ENCODE results near the gene SCYL2. TPM values are rescaled to one million over a fixed set of nuclear protein-coding genes. Genes with fewer than 3 reads are reported as not detected.

The SCYL2 gene
- total and polyA plus RNA-seq, 2 experiments from 2014 or later = 15.0 to 57.5 TPM

GRCh38 chr12:100375038-100375735, 108.2 kb downstream of the SCYL2 start:
- no peak overlapping the region for H3K4me3 ChIP-seq
- H3K9me2 ChIP-seq (ENCODE audit: insufficient read depth) = no peaks in the 10 kb centered on the region
- no peak overlapping the region for H3K27ac Mint-ChIP-seq
- no peak overlapping the region; the same call in 1 of the 2 replicates for H3K4me2 ChIP-seq
- no peaks in the 10 kb centered on the region for H3F3A ChIP-seq (replicated peaks; ENCODE audit: low read depth)
- peaks cover 5% of the 10 kb centered on the region for H3K27me3 Mint-ChIP-seq (ENCODE audit: insufficient read depth, low read depth, poor library complexity)
- H2AFZ ChIP-seq = peak overlapping the region; percentile 70
- ATAC-seq = peak; percentile 45
- peaks cover 35% of the 10 kb centered on the region for H3K4me1 Mint-ChIP-seq
- no peaks in the 10 kb centered on the region for H3K9me3 Mint-ChIP-seq
- no peaks in the 10 kb centered on the region for H3K36me3 Mint-ChIP-seq (ENCODE audit: low read depth)
- no peaks in the 10 kb centered on the region for H3K79me2 ChIP-seq (replicated peaks; ENCODE audit: insufficient read depth)
- no peaks in the 10 kb centered on the region for H4K20me1 ChIP-seq (replicated peaks; ENCODE audit: insufficient read depth)
- no peaks in the 10 kb centered on the region for H3K36me3 ChIP-seq (ENCODE audit: insufficient read depth)
- no peak overlapping the region for H3K4me3 Mint-ChIP-seq
- H3K4me1 ChIP-seq (ENCODE audit: insufficient read depth) = peaks cover 42% of the 10 kb centered on the region
- no peak overlapping the region for H3K27ac ChIP-seq (ENCODE audit: low read depth)
- H3K27me3 ChIP-seq (ENCODE audit: insufficient read depth) = no peaks in the 10 kb centered on the region; the same call in 1 of the 2 replicates
- TF ChIP-seq STAT1 (IDR thresholded peaks at IDR 0.05; ENCODE audit: unreplicated experiment) = no peak
- no peak for TF ChIP-seq POLR2AphosphoS5 (IDR thresholded peaks at IDR 0.05; ENCODE audit: low read depth)
- TF ChIP-seq NANOG (IDR thresholded peaks at IDR 0.05; ENCODE audit: borderline replicate concordance) = no peak
- no peak for TF ChIP-seq JUNB (IDR thresholded peaks at IDR 0.05; ENCODE audit: unreplicated experiment)
- no peak for TF ChIP-seq EZH2 (IDR thresholded peaks at IDR 0.05; ENCODE audit: low read depth, unreplicated experiment)
- no peak for TF ChIP-seq CREB1 (CRISPR knock-in tag; IDR thresholded peaks at IDR 0.05; ENCODE audit: low read depth)
- TF ChIP-seq ZNF331 (CRISPR knock-in tag; IDR thresholded peaks at IDR 0.05; ENCODE audit: low read depth) = no peak
- DNase-seq (ENCODE audit: low spot score) = peak; percentile 18

GRCh38 chr12:100376161-100376560, 109.2 kb downstream of the SCYL2 start:
- Mint-ChIP-seq H3K36me3 (ENCODE audit: low read depth) (no peaks in the 10 kb centered on the region), H3K27me3 (ENCODE audit: insufficient read depth, low read depth, poor library complexity) (peaks cover 5% of the 10 kb centered on the region), H3K4me1 (peaks cover 28% of the 10 kb centered on the region), H3K9me3 (no peaks in the 10 kb centered on the region), H3K27ac (no peak overlapping the region), H3K4me3 (no peak overlapping the region)
- Histone ChIP-seq H3K27me3 (ENCODE audit: insufficient read depth) (no peaks in the 10 kb centered on the region; the same call in 1 of the 2 replicates), H2AFZ (no peak overlapping the region), H3K4me2 (no peak overlapping the region), H3K36me3 (ENCODE audit: insufficient read depth) (no peaks in the 10 kb centered on the region), H3K27ac (ENCODE audit: low read depth) (no peak overlapping the region), H3F3A (replicated peaks; ENCODE audit: low read depth) (no peaks in the 10 kb centered on the region), H3K9me2 (ENCODE audit: insufficient read depth) (no peaks in the 10 kb centered on the region), H4K20me1 (replicated peaks; ENCODE audit: insufficient read depth) (no peaks in the 10 kb centered on the region), H3K4me3 (no peak overlapping the region), H3K79me2 (replicated peaks; ENCODE audit: insufficient read depth) (no peaks in the 10 kb centered on the region), H3K4me1 (ENCODE audit: insufficient read depth) (peaks cover 33% of the 10 kb centered on the region)
- no peak for ATAC-seq
- no peak for DNase-seq (ENCODE audit: low spot score)
- TF ChIP-seq ZNF114 (CRISPR knock-in tag; IDR thresholded peaks at IDR 0.05) (no peak), CTCF (conservative IDR thresholded peaks at IDR 0.05; ENCODE audit: low read depth in 2 of 2) (no peak), ZNF331 (CRISPR knock-in tag; IDR thresholded peaks at IDR 0.05; ENCODE audit: low read depth) (no peak), NANOG (IDR thresholded peaks at IDR 0.05; ENCODE audit: borderline replicate concordance) (no peak), REST (IDR thresholded peaks at IDR 0.05; ENCODE audit: unreplicated experiment) (no peak), EZH2phosphoT487 (IDR thresholded peaks at IDR 0.05; ENCODE audit: unreplicated experiment) (no peak), ETS1 (IDR thresholded peaks at IDR 0.05) (no peak), POLR2AphosphoS5 (IDR thresholded peaks at IDR 0.05; ENCODE audit: low read depth) (no peak)

All from GM23338 (cell line).